Activated CD4-positive, alpha-beta memory T cell treated with anti-CD3 and anti-CD28 coated beads for 36 hours (primary cell): Measurements from ENCODE around the gene FAM81A. TPM values are rescaled to one million over a fixed set of nuclear protein-coding genes. Genes with fewer than 3 reads are reported as not detected.
"Not testable (repeated sequence)": the region's sequence is repeated elsewhere in the genome, so short reads cannot be mapped to it uniquely, and the experiment has no call there.

ENCODE experiments used
- CTCF ChIA-PET: fragments of 350-600 bp; sonication (Branson Sonifier 250); formaldehyde crosslinking; loops from one replicate; lab custom pipeline; 2021; ENCODE audit warnings: antibody characterized with exemption, inconsistent platforms; lab: Charles Lee
- POLR2A ChIA-PET: fragments of 350-600 bp; sonication (Branson Sonifier 250); formaldehyde crosslinking; loops from one replicate; lab custom pipeline; 2021; ENCODE audit warnings: antibody characterized with exemption; lab: Charles Lee
- DNase-seq: peaks from one replicate; pipeline ENCODE4 v3.0.0-alpha.2; 2020
- H3K27ac Mint-ChIP-seq: one replicate; pipeline ENCODE4 v1.8.0; 2021; ENCODE audit warnings: mixed read lengths
- H3K27me3 Mint-ChIP-seq: one replicate; pipeline ENCODE4 v1.8.0; 2021; ENCODE audit warnings: mixed read lengths
- H3K36me3 Mint-ChIP-seq: one replicate; pipeline ENCODE4 v1.8.0; 2021; ENCODE audit warnings: mixed read lengths
- H3K4me1 Mint-ChIP-seq: one replicate; pipeline ENCODE4 v1.8.0; 2021; ENCODE audit warnings: low read depth, mixed read lengths
- H3K4me3 Mint-ChIP-seq: one replicate; pipeline ENCODE4 v1.8.0; 2021; ENCODE audit warnings: mild to moderate bottlenecking, mixed read lengths
- H3K9me3 Mint-ChIP-seq: one replicate; pipeline ENCODE4 v1.8.0; 2021; ENCODE audit warnings: mixed read lengths
- intact Hi-C: fragments of 100-400 bp; cut with micrococcal nuclease; formaldehyde crosslinking; loops from one replicate; pipeline ENCODE4 v1.15.1; 2023
- total RNA-seq, 2 experiments: library from RNA; stranded (reverse); gene quantifications; one replicate each; pipeline ENCODE4 v1.2.3, GENCODE V29; 2021

FAM81A gene
- total RNA-seq, 2 experiments from 2014 or later: not detected

DNA sequence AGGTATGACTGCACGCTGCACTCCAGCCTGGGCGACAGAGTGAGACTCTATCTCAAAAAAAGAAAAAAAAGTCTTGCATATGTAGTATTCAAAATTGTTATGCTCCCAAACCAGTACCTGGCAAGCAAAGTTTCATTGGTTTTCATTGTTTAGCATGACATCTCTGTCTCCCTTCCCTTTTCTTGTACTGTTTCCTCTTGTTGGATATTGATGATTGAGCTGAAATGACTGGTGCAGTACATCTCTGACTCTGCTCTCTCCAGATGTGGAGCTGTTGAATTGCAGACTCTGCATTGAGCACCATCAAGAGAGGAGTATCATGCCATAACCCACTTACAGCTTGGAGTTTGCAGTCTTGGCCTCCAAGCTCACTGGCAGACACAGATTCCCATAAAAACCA is 77.2 kb downstream of the FAM81A start:
- Mint-ChIP-seq H3K9me3 (no peaks in the 10 kb centered on the region), H3K27ac (no peak overlapping the region), H3K27me3 (peaks cover 2% of the 10 kb centered on the region), H3K4me1 (no peaks in the 10 kb centered on the region), H3K36me3 (no peaks in the 10 kb centered on the region), H3K4me3 (no peak overlapping the region)
- intact Hi-C loops: no loop called here
- CTCF ChIA-PET: interaction anchor here (0.6 to 6.7 kb wide), 3 partner anchors 14 to 127 kb away, joined by 3 to 47 read pairs (median 6); no protein-coding TSS in a partner anchor
- POLR2A ChIA-PET: no interaction called here
- DNase-seq: no peak

DNA sequence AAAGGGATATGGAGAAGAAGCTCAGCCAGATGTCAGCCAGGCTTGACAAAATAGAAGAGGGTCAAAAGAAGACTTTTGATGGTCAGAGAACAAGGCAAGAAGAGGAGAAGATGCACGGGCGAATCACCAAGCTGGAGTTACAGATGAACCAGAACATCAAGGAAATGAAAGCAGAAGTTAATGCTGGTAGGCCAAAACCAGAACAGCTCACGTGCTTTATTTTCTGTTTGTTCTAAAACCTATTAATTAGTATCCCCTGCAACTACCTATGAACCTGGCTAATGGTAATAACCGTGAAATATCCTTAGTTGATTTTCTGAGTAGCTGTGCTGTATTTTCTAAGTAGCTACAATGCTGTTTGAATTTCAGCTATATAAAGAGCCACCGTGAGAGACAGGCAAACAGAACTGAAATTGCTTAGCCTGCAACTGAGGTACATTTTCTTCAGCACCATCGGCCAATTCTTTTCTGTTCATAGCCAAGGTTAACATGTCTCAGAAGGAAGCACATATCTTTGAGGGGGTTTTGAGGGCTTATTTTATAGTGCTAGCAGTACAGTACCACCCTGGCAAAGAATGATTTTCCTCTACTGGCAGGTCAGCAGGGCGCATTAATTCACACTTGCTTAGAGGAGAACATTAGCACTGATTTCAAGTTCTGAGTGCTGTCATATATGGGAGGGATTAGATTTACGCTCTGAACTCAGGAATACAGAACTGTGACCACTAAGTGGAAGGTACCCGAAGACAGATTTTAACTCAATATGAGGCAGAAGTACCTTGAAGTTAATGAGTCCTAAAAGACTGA is 78.9 kb downstream of the FAM81A start:
- ChIA-PET POLR2A (no interaction called here), CTCF (interaction anchor here (1.6 to 6.7 kb wide), 3 partner anchors 12 to 560 kb away, joined by 4 to 47 read pairs (median 6); no protein-coding TSS in a partner anchor)
- DNase-seq: no peak
- Mint-ChIP-seq H3K4me1 (no peaks in the 10 kb centered on the region), H3K4me3 (no peak overlapping the region), H3K27me3 (peaks cover 4% of the 10 kb centered on the region), H3K9me3 (no peaks in the 10 kb centered on the region), H3K36me3 (no peaks in the 10 kb centered on the region), H3K27ac (no peak overlapping the region)
- intact Hi-C loops: no loop called here

DNA sequence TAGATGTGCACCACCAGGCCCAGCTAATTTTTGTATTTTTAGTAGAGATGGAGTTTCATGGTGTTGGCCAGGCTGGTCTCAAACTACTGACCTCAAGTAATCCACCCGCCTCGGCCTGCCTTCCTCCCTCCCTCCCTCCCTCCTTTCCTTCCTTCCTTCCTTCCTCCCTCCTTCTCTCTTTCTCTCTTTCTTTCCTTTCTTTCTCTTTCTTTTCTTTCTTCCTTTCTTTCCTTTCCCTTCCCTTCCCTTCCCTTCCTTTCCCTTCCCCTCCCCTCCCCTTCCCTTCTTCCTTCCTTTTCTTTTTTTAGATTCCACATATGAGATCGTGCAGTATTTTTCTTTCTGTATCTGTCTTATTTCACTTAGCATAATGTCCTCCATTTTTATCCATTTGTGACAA is 81.3 kb downstream of the FAM81A start:
- ChIA-PET POLR2A (no interaction called here), CTCF (interaction anchor here (0.8 to 6.7 kb wide), 2 partner anchors 10 to 26 kb away, joined by 4 to 47 read pairs; no protein-coding TSS in a partner anchor)
- Mint-ChIP-seq H3K4me3 (no peak overlapping the region), H3K4me1 (peaks cover 16% of the 10 kb centered on the region), H3K27me3 (peaks cover 3% of the 10 kb centered on the region), H3K9me3 (no peaks in the 10 kb centered on the region), H3K36me3 (no peaks in the 10 kb centered on the region), H3K27ac (no peak overlapping the region)
- DNase-seq: no peak
- intact Hi-C loops: no loop called here

- Mint-ChIP-seq H3K9me3 (no peaks in the 10 kb centered on the region), H3K4me3 (no peak overlapping the region), H3K27ac (no peak overlapping the region), H3K4me1 (peaks cover 20% of the 10 kb centered on the region), H3K27me3 (peaks cover 3% of the 10 kb centered on the region), H3K36me3 (no peaks in the 10 kb centered on the region)
- intact Hi-C loops: no loop called here
- ChIA-PET POLR2A (no interaction called here), CTCF (no interaction called here)
- DNase-seq: no peak
These were observed 83.5 kb downstream of the FAM81A start for GRCh38 chr15:59521443-59521842.

GRCh38 chr15:59522988-59523461 is 85.0 kb downstream of the FAM81A start:
- Mint-ChIP-seq H3K4me1 (peaks cover 20% of the 10 kb centered on the region), H3K9me3 (no peaks in the 10 kb centered on the region), H3K27me3 (peaks cover 3% of the 10 kb centered on the region), H3K4me3 (no peak overlapping the region), H3K36me3 (no peaks in the 10 kb centered on the region), H3K27ac (no peak overlapping the region)
- CTCF ChIA-PET: interaction anchor here (0.6 to 2.0 kb wide), 2 partner anchors 10 to 98 kb away, joined by 3 to 11 read pairs; no protein-coding TSS in a partner anchor
- peak; percentile 24 for DNase-seq
- POLR2A ChIA-PET: no interaction called here
- intact Hi-C loops: no loop called here

DNA sequence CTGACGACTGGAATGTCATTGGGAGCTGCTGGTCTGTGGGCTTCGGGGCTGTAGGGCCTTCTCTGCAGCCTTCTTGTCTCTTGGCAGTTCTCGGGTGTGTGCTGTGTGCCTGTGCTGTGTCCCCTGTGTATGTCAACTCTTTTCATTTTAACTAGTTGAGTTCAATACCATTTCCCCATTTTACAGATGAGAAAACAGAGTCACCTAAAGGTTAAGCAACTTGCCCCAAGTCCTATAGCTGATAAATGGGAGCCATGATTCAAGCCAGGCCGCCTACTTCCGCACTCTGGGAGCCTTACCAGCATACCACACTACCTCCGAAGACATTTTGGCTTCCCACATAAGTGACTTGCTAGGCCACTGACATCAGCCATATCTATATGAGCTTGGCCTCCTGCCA is 85.7 kb downstream of the FAM81A start:
- no peak for DNase-seq
- no peak overlapping the region for H3K4me3 Mint-ChIP-seq
- ChIA-PET POLR2A (no interaction called here), CTCF (interaction anchor here (0.9 to 2.0 kb wide), 3 partner anchors 9 to 35 kb away, joined by 3 to 11 read pairs (median 3); no protein-coding TSS in a partner anchor)
- peaks cover 20% of the 10 kb centered on the region for H3K4me1 Mint-ChIP-seq
- H3K9me3 Mint-ChIP-seq: no peaks in the 10 kb centered on the region
- peaks cover 3% of the 10 kb centered on the region for H3K27me3 Mint-ChIP-seq
- no peak overlapping the region for H3K27ac Mint-ChIP-seq
- intact Hi-C loops: no loop called here
- no peaks in the 10 kb centered on the region for H3K36me3 Mint-ChIP-seq

DNA sequence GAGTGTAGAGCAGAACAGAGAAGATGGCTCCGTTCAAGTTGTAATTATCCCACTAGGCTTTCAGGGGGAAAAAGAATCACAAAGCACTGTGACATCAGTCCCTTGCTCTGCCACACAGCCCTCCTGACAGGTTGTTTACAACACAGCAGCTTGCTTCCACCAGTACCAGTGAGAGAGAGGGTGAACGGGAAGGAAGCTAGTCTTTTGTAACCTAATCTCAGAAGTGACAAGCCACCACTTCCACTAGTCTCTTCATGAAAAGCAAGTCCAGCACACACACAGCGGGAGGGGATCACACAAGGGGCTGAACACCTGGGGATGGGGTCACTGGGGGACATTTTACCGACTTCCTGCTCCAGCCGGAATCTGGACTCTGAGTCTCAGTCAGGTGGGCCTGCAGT is 86.3 kb downstream of the FAM81A start:
- Mint-ChIP-seq H3K9me3 (no peaks in the 10 kb centered on the region), H3K27me3 (peaks cover 3% of the 10 kb centered on the region), H3K27ac (no peak overlapping the region), H3K4me1 (peaks cover 20% of the 10 kb centered on the region), H3K4me3 (no peak overlapping the region), H3K36me3 (no peaks in the 10 kb centered on the region)
- intact Hi-C loops: no loop called here
- ChIA-PET CTCF (interaction anchor here (0.9 to 2.0 kb wide), 3 partner anchors 9 to 35 kb away, joined by 3 to 11 read pairs (median 3); no protein-coding TSS in a partner anchor), POLR2A (no interaction called here)
- DNase-seq: no peak

- H3K36me3 Mint-ChIP-seq, intact Hi-C loops, DNase-seq, POLR2A ChIA-PET, H3K4me3 Mint-ChIP-seq, H3K9me3 Mint-ChIP-seq, H3K27ac Mint-ChIP-seq, CTCF ChIA-PET, H3K27me3 Mint-ChIP-seq: not testable (repeated sequence)
- H3K4me1 Mint-ChIP-seq: peaks cover 20% of the 10 kb centered on the region
These were observed 88.5 kb downstream of the FAM81A start for GRCh38 chr15:59526466-59526865.

- Mint-ChIP-seq H3K4me1 (peaks cover 15% of the 10 kb centered on the region), H3K4me3 (no peak overlapping the region), H3K27ac (no peak overlapping the region), H3K27me3 (peaks cover 13% of the 10 kb centered on the region), H3K9me3 (no peaks in the 10 kb centered on the region), H3K36me3 (no peaks in the 10 kb centered on the region)
- no peak for DNase-seq
- intact Hi-C loops: loop anchor here (2.0 kb wide), 1 partner anchor 548 kb away; no protein-coding TSS in a partner anchor
- ChIA-PET CTCF (interaction anchor here (0.5 to 3.9 kb wide), 45 partner anchors 9 to 1455 kb away, joined by 3 to 47 read pairs (median 4); no protein-coding TSS in a partner anchor), POLR2A (interaction anchor here (0.7 kb wide), 1 partner anchor 116 kb away, joined by 9 read pairs; no protein-coding TSS in a partner anchor)
These were observed 90.4 kb downstream of the FAM81A start for GRCh38 chr15:59528429-59528828.

DNA sequence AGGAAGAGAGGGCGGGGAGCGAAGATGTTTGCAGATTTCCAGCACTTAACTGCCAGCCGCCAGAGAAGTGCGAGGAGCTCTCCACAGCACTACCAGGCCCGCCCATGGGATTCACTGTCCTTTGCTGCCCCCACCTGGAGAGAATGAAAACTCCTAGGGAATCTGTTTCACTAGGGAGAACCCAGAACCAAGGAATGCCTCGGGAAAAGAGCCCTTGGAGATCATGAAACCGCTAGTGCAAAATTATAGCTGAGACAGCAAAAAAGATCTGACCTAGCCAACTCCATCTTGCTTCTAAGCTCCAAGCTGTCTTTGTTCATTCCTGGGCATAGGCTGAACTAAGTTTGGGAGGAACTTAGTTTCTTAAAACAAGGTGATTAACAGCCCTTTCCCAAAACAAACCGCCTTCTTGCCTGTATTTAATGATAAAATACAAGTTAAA is 91.0 kb downstream of the FAM81A start:
- ChIA-PET POLR2A (interaction anchor here (0.7 kb wide), 1 partner anchor 116 kb away, joined by 9 read pairs; no protein-coding TSS in a partner anchor), CTCF (interaction anchor here (0.5 to 3.9 kb wide), 54 partner anchors 8 to 1968 kb away, joined by 3 to 47 read pairs (median 4); no protein-coding TSS in a partner anchor)
- Mint-ChIP-seq H3K36me3 (no peaks in the 10 kb centered on the region), H3K4me1 (peaks cover 9% of the 10 kb centered on the region), H3K4me3 (no peak overlapping the region), H3K27ac (no peak overlapping the region), H3K27me3 (peaks cover 13% of the 10 kb centered on the region), H3K9me3 (no peaks in the 10 kb centered on the region)
- intact Hi-C loops: loop anchor here (2.0 kb wide), 1 partner anchor 548 kb away; no protein-coding TSS in a partner anchor
- peak; percentile 77 for DNase-seq

GRCh38 chr15:59531066-59531675 is 93.2 kb downstream of the FAM81A start:
- no peak overlapping the region for H3K4me3 Mint-ChIP-seq
- intact Hi-C loops: loop anchor here (5.0 kb wide), 1 partner anchor 111 kb away; no protein-coding TSS in a partner anchor
- H3K27ac Mint-ChIP-seq: no peak overlapping the region
- peaks cover 2% of the 10 kb centered on the region for H3K4me1 Mint-ChIP-seq
- no peaks in the 10 kb centered on the region for H3K36me3 Mint-ChIP-seq
- H3K9me3 Mint-ChIP-seq: no peaks in the 10 kb centered on the region
- H3K27me3 Mint-ChIP-seq: peaks cover 13% of the 10 kb centered on the region
- DNase-seq: no peak
- CTCF ChIA-PET: interaction anchor here (0.5 to 4.1 kb wide), 7 partner anchors 13 to 552 kb away, joined by 3 to 47 read pairs (median 3); no protein-coding TSS in a partner anchor
- POLR2A ChIA-PET: no interaction called here
